NB4 (cell line): ENCODE results near the gene TCF15.

Source experiments
- CTCF ChIP-seq: IDR thresholded peaks from one replicate; pipeline ENCODE4 v1.5.1; 2012; ENCODE audit warnings: low read depth, low read length
- POLR2A ChIP-seq: IDR thresholded peaks from 2 replicates; pipeline ENCODE4 v1.6.1; 2011; ENCODE audit warnings: mild to moderate bottlenecking; ENCODE audit not compliant: insufficient read length; ENCODE audit errors: extremely low read depth
- TF ChIP-seq, protein P1 (sequence below): IDR thresholded peaks from 2 replicates; pipeline ENCODE4 v1.6.1; 2011; ENCODE audit warnings: low read depth, low read length

- TF ChIP-seq POLR2A (no peak), CTCF (no peak)
- TF ChIP-seq, protein P1, sequence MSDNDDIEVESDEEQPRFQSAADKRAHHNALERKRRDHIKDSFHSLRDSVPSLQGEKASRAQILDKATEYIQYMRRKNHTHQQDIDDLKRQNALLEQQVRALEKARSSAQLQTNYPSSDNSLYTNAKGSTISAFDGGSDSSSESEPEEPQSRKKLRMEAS: no peak
Measured at GRCh38 chr20:650281-650680, 40.2 kb upstream of the TCF15 start.
